Tibial artery (tissue), 4 donors: ENCODE measurements around the gene PDE9A.
"Not testable (repeated sequence)": the region's sequence is repeated elsewhere in the genome, so short reads cannot be mapped to it uniquely, and the experiment has no call there.

ENCODE experiments used
- DNase-seq, 2 donors: peaks; one replicate each; pipeline ENCODE4 v3.0.0-alpha.2; 2019
- H3K27ac ChIP-seq, 2 donors: fragments of 200-600 bp; sonication (generic) in 1 of 2; 1 replicate in 1 of 2; 2 replicates in 1 of 2; pipeline ENCODE4 v1.5.1; 2018 to 2019; ENCODE audit warnings: mild to moderate bottlenecking in 1 of 2
- H3K27me3 ChIP-seq, 2 donors: fragments of 200-600 bp; sonication (generic) in 1 of 2; one replicate each; pipeline versions ENCODE4 v1.5.1 to v1.6.0; 2016 to 2019
- H3K36me3 ChIP-seq, 3 donors: fragments of 200-600 bp; sonication (generic) in 2 of 3; one replicate each; pipeline ENCODE4 v1.5.1; 2016 to 2019; ENCODE audit warnings: mild to moderate bottlenecking in 2 of 3
- H3K4me1 ChIP-seq, 4 donors: fragments of 200-600 bp; sonication (generic) in 2 of 4; 1 replicate in 3 of 4; 2 replicates in 1 of 4; pipeline ENCODE4 v1.5.1; 2016 to 2019
- H3K4me3 ChIP-seq, 2 donors: fragments of 200-600 bp; sonication (generic) in 1 of 2; 1 replicate in 1 of 2; 2 replicates in 1 of 2; pipeline ENCODE4 v1.5.1; 2018 to 2019; ENCODE audit warnings: mild to moderate bottlenecking in 2 of 2
- H3K9me3 ChIP-seq, 3 donors: fragments of 200-600 bp; sonication (generic) in 1 of 3; one replicate each; pipeline ENCODE4 v1.5.1; 2016 to 2019
- intact Hi-C: fragments of 100-400 bp; cut with DNase I; formaldehyde crosslinking; loops from one replicate; pipeline ENCODE4 v1.15.0; 2023; ENCODE audit warnings: low total_unique reads
- TF ChIP-seq, protein P1 (sequence below), 2 experiments: fragments of 200-600 bp in 1 of 2; fragments of 450-650 bp in 1 of 2; IDR thresholded peaks; one replicate each; pipeline ENCODE4 v1.5.1; 2017 to 2019; ENCODE audit warnings: antibody characterized with exemption in 2 of 2, mild to moderate bottlenecking in 1 of 2, moderate library complexity in 1 of 2

PDE9A gene

DNA sequence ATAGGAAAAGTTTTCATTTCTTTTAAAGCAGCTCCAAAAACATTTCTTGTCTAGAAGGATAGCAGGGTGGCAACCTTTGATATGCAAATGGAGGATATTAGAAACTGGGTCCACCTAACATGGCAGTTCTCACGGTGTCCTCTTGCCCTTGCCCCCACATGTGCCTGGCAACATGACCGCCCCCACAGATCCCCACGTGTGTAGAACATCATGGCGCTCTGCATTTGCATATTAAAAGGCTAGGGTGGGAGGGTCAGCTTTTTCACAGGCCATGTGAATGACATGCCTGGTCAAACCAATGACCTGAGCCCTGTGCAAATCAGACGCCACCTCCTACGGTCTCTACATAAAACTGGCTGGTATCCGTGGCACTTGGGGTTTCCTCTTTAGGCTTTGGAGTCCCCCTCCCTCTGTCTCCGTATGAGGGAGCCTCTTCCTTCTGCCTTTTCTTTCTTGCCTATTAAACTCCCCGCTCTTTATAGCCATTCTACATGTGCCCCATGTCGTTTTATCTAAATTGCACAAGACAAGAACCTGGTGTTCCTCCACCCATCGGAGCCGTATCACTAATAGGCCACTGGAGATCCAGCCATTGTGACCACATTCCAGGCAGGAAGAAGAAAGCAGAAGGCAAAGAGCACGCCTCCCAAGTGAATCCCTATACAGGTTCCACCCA, 154.7 kb downstream of the PDE9A start:
- no peaks in the 10 kb centered on the region for H3K36me3 ChIP-seq
- peaks cover 0 to 33% of the 10 kb centered on the region in 2 donors for H3K27me3 ChIP-seq
- H3K4me1 ChIP-seq = no peaks in the 10 kb centered on the region
- no peak overlapping the region for H3K27ac ChIP-seq
- no peak overlapping the region for H3K4me3 ChIP-seq
- no peaks in the 10 kb centered on the region for H3K9me3 ChIP-seq
- no peak for DNase-seq
- TF ChIP-seq, protein P1, sequence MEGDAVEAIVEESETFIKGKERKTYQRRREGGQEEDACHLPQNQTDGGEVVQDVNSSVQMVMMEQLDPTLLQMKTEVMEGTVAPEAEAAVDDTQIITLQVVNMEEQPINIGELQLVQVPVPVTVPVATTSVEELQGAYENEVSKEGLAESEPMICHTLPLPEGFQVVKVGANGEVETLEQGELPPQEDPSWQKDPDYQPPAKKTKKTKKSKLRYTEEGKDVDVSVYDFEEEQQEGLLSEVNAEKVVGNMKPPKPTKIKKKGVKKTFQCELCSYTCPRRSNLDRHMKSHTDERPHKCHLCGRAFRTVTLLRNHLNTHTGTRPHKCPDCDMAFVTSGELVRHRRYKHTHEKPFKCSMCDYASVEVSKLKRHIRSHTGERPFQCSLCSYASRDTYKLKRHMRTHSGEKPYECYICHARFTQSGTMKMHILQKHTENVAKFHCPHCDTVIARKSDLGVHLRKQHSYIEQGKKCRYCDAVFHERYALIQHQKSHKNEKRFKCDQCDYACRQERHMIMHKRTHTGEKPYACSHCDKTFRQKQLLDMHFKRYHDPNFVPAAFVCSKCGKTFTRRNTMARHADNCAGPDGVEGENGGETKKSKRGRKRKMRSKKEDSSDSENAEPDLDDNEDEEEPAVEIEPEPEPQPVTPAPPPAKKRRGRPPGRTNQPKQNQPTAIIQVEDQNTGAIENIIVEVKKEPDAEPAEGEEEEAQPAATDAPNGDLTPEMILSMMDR (IDR thresholded peaks at IDR 0.05) = no peak
- intact Hi-C loops = no loop called here

- H3K27me3 ChIP-seq = peaks cover 0 to 33% of the 10 kb centered on the region in 2 donors
- H3K36me3 ChIP-seq = no peaks in the 10 kb centered on the region
- H3K27ac ChIP-seq = no peak overlapping the region
- TF ChIP-seq, protein P1 (IDR thresholded peaks at IDR 0.05) = no peak
- H3K4me1 ChIP-seq = no peaks in the 10 kb centered on the region
- no peak overlapping the region for H3K4me3 ChIP-seq
- no peaks in the 10 kb centered on the region for H3K9me3 ChIP-seq
- intact Hi-C loops = no loop called here
- DNase-seq = no peak
These were observed 155.8 kb downstream of the PDE9A start for GRCh38 chr21:42809171-42809570.

- Histone ChIP-seq H3K27me3 (peaks cover 0 to 33% of the 10 kb centered on the region in 2 donors), H3K4me3 (no peak overlapping the region)
These were observed 156.4 kb downstream of the PDE9A start for GRCh38 chr21:42809577-42810475.

GRCh38 chr21:42811960-42812359, 158.5 kb downstream of the PDE9A start:
- intact Hi-C loops = no loop called here
- DNase-seq = no peak
- no peaks in the 10 kb centered on the region for H3K36me3 ChIP-seq
- H3K9me3 ChIP-seq = no peaks in the 10 kb centered on the region
- H3K27me3 ChIP-seq = peaks cover 0 to 27% of the 10 kb centered on the region in 2 donors
- H3K4me3 ChIP-seq = no peak overlapping the region
- no peak overlapping the region for H3K27ac ChIP-seq
- no peaks in the 10 kb centered on the region for H3K4me1 ChIP-seq
- TF ChIP-seq, protein P1 (IDR thresholded peaks at IDR 0.05) = no peak

More at GRCh38 chr21:42809577-42810475, 156.4 kb downstream of the PDE9A start:
- no peaks in the 10 kb centered on the region for H3K36me3 ChIP-seq
- DNase-seq = no peak
- intact Hi-C loops = no loop called here
- no peak overlapping the region for H3K27ac ChIP-seq
- H3K9me3 ChIP-seq = no peaks in the 10 kb centered on the region
- TF ChIP-seq, protein P1 (IDR thresholded peaks at IDR 0.05) = no peak
- no peaks in the 10 kb centered on the region for H3K4me1 ChIP-seq

GRCh38 chr21:42812528-42813241, 159.3 kb downstream of the PDE9A start:
- DNase-seq, H3K4me1 ChIP-seq, H3K4me3 ChIP-seq, H3K27ac ChIP-seq, H3K9me3 ChIP-seq, H3K36me3 ChIP-seq, intact Hi-C loops: not testable (repeated sequence)
- peaks cover 0 to 28% of the 10 kb centered on the region in 2 donors for H3K27me3 ChIP-seq
